HK-2 (cell line): Measurements from ENCODE around the gene HDHD5.

Experiments used
- DNase-seq: peaks from one replicate; pipeline ENCODE4 v3.0.0-alpha.2; 2018; ENCODE audit not compliant: unreplicated experiment

Gene HDHD5

DNA sequence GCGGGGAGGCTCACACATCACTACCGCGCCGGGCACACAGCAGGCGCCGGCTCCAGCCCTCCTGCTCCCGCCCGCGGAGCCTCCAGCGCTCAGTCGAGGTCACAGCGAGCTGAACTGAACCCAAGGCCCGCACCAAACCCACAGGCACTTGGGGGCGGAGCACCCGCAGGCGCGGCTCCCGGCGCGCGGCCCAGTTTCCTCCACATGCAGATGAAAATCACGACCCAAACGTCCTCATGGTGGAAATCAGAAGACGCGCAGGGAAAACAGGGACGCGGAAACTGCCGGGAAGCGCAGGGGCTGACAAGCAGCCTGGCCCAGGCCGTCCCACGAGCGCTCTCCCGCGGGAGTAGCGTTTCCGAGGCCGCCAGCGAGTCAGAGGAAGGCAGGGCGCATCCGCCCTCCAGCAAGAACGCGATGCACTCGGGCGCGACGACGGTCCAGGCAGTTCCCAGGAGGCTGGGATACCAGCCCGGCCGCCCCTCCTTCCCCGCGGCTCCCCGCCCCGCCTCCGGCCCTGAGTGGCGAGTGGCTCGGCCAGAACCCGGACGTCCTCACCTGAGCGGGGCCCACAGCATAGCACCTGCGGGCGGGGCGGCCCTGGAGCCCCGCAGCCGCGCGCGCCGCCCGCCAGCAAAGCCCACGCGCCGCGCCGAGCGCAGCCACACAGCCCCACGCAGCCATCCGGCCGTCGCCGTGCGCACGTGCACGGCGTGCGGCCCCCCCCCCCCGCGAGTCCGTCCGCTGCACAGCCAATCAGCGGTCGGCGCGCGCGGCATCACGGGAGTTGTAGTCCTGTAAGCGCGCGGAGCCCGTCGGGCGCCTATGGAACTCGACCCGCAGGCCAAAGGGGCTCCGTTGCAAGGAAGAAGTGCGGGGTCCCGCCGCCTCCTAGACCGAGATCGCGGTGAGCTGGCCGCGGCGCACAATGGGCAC is at the start of gene HDHD5:
TSS of gene HDHD5 (minus strand) at position 710 of the 936 bp plus-strand sequence. CDS start at position 684, 26 bp downstream.
- peak; percentile 93 for DNase-seq

- DNase-seq = no peak
Observed at GRCh38 chr22:17205432-17205831, 46.4 kb upstream of the HDHD5 start.

- no peak for DNase-seq
Observed at GRCh38 chr22:17201285-17201945, 42.3 kb upstream of the HDHD5 start.

DNA sequence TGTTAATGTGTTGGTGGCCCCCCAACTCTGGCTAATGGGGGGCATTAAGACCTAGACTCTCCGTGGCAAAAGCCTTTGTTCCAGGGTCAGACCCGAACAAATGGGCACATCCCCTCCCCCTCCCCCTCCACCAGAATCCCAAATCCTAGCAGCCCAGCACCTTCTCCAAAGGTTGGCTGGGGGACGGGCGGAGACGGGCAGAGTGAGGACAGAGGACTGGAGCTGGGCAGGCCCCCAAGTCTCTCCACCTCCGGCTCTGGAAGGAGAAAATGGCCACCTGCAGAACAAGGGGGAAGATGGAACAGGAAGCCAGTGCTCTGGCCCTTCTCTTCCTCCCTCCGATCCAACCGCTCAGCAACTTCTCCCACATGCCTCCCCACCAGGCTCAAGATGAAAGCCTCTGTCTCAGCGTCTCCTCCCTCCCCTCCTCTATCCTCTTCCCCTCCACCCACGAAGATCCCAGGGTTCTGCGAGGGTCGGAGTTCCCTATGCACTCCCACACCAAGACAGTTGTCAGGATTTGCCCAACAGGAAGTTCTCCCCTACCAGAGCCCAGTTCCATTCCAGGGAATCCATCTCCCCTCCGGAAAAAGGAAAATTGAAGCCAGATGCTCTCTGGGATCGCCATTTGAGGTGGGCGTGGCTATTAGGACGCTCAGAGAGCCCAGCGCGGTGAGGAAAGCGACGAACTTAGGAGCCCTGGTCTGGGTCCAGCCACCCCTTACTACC is 40.1 kb upstream of the HDHD5 start:
- DNase-seq = no peak

GRCh38 chr22:17198170-17199002 is 39.3 kb upstream of the HDHD5 start:
- no peak for DNase-seq

DNA sequence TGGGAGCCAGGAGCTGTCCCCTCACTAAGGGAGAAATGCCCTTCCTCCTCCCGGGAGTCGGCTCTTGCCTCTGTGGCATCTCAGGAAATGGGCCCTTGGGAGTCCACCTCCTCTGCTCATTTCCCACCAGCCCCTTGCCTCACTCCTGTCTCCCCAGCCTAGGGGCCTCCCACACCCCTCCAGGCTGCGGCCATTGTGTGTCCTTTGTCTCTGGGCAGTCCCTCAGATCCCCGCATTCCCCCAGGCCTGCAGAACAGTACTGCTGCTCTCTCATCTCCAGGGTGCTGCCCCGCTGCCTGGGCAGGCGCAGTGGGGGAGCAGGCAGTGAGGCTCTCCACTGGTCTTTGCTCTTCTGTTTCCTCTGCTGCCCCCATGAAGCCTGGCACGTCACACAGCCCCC is 35.1 kb upstream of the HDHD5 start:
- DNase-seq = no peak

GRCh38 chr22:17192186-17192585 is 33.1 kb upstream of the HDHD5 start:
- no peak for DNase-seq

GRCh38 chr22:17191163-17191784 is 32.2 kb upstream of the HDHD5 start:
- DNase-seq = no peak

DNA sequence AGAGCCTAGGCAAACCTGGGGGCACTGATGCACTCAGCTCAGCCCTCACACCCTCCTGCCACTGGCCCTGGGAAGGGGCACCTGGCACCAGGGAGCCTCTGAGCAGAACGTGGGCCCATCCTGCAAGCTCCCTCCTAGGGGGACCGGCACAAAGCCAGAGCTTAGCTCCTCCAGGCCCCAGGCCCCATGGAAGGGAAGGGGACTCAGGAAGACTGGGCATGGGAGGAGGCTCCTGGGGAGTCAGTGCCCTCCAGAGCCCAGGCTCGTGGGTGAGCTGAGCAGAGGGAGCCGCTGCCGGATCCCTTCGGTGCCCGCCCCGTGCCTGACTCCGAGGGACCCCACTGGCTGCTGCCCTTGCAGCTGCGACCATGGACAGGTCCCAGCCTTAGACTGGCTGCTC is 31.6 kb upstream of the HDHD5 start:
- DNase-seq = no peak

DNA sequence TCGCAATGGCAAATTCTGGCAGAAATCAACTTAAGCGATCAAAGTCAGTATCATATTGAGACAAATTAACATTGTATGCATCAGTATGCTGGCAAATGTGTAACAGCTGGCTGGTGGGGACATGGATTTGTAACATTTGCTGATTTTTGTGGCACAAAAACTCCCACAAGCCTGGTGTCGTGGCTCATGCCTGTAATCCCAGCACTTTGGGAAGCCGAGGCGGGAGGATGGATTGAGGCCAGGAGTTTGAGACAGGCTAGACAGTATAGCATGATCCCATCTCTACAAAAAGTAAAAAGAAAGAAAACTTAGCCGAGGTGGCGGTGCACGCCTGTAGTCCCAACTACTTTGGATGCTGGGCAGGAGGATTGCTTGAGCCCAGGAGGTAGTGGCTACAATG is 17.6 kb upstream of the HDHD5 start:
- DNase-seq = no peak

GRCh38 chr22:17172029-17172833 is 13.2 kb upstream of the HDHD5 start:
- DNase-seq = no peak

- DNase-seq = peak; percentile 91
Observed at GRCh38 chr22:17171153-17172028, 12.3 kb upstream of the HDHD5 start.

DNA sequence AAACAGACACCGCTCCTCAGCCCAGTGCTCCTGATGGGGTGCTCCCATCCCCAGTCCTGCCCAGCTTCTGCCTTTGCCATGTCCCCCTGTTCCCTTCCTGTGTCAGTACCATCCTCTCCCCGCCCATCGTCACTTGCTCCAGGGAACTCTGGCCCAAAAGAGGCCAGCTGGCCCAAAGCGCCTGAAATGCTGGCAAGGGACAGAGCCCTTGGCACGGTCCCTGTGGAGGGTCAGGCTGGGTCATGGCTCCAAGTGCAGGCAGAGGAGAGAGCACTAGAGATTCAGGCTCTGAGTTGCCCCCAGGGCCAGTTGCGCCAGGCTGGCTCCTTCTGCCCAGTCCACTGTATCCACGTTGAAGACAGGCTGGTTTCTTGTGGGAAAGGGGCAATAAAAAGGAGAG is 8.4 kb upstream of the HDHD5 start:
- no peak for DNase-seq

- no peak for DNase-seq
Observed at GRCh38 chr22:17164392-17165024, 5.4 kb upstream of the HDHD5 start.

- no peak for DNase-seq
Observed at GRCh38 chr22:17162731-17163130, 3.7 kb upstream of the HDHD5 start.

GRCh38 chr22:17161991-17162390 is 2.9 kb upstream of the HDHD5 start:
- no peak for DNase-seq

DNA sequence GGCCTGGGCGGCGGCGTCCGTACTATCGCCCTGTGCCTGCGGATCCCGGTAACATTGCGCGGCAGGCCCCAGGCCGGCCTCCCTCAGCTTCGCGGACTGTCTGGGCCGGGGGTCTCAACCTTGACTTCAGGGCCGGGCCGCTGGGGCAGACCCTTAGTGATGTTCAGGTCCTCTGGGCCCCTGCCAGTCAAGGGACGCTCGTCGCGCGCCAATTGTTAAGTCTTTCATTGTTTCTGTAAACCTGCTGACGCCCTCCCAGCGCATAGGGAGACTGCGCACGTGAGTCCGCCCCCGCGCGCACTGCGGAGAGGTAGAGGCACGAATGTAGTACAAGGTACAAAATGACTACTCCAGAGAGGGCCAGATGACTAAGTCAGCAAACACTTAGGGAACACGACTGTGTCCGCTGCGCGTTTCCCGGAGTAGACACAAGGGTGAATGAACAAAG is 451 bp upstream of the HDHD5 start:
- peak; percentile 74 for DNase-seq

DNA sequence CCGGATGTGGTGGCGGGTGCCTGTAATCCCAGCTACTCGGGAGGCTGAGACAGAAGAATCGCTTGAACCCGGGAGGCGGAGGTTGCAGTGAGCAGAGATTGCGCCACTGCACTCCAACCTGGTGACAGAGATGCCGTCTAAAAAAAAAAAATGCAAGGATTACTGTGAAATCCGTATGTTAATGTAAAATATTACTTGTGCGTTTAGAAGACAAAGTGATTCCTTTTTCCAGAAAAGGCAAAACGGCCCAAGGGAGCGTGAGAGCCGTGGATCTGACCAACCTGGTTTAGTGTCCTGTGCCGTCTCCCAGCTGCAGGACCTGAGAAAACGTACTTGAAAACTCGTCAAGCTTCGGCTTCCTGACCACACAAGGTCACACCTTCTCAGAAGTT is 905 bp downstream of the HDHD5 start:
- DNase-seq = no peak

DNA sequence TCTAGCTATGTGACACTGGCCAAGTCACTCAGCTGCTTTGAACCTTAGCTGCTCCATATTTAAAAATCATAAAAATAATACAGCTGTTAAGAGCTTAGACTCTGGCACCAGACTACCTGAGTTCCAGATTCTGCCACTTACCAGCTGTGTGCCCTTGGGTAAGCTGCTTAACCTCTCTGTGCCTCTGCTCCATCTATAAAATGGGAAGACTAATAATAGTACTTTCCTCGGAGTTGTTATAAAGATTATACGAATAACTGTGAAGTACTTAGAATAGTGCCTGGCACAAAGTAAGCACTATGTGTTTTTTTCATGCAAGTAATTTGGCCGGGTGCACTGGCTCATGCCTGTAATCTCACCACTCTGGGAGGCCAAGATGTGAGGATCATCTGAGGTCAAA is 1.4 kb downstream of the HDHD5 start:
- DNase-seq = no peak
